ENCODE measurements around the gene RPL39. TPM values are rescaled to one million over a fixed set of nuclear protein-coding genes. Genes with fewer than 3 reads are reported as not detected.
A peak's percentile ranks its signal among the peaks of the same experiment; 100 is the strongest.
"Not testable (repeated sequence)": the region's sequence is repeated elsewhere in the genome, so short reads cannot be mapped to it uniquely, and the experiment has no call there.

The RPL39 gene
- total RNA-seq, 1 donor from 2014 or later, result 1,616 TPM

DNA sequence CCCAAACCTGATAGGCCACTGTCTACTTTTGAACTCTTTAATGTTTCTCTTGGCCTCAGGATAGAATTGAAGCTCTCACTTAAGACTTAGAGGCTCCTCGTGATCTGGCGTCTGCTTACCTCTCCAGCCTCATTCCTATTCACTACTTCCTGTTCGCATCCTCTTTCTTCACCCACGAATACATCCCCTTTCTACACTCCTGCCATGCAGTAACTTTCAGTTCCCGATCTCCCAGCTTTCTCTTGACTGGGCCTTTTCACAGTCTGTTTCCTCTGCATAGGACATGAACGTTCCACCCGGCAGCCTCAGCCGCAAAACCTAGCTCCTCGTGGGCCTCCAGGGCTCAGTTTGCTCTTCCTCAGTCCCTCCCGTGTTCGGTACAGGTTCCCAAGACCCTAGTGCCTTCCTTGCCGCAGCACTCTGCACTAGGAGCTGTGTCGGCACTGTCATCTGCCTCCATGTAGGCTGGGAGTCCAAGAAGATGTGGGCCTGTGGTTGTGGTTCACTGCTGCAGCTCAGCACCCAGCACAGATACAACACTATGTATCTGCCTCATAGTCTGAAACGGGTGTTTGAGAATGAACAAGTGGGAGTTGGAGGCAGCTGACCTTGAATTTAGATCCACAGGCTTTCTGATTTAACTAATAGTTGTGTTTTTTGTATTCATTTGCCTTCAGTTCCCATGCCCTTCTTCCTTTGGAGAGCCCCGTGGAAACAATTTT lies 15.8 kb downstream of the RPL39 start:
- no peak for DNase-seq (ENCODE audit: extremely low spot score, unreplicated experiment)
- TF ChIP-seq, protein P1, sequence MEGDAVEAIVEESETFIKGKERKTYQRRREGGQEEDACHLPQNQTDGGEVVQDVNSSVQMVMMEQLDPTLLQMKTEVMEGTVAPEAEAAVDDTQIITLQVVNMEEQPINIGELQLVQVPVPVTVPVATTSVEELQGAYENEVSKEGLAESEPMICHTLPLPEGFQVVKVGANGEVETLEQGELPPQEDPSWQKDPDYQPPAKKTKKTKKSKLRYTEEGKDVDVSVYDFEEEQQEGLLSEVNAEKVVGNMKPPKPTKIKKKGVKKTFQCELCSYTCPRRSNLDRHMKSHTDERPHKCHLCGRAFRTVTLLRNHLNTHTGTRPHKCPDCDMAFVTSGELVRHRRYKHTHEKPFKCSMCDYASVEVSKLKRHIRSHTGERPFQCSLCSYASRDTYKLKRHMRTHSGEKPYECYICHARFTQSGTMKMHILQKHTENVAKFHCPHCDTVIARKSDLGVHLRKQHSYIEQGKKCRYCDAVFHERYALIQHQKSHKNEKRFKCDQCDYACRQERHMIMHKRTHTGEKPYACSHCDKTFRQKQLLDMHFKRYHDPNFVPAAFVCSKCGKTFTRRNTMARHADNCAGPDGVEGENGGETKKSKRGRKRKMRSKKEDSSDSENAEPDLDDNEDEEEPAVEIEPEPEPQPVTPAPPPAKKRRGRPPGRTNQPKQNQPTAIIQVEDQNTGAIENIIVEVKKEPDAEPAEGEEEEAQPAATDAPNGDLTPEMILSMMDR (IDR thresholded peaks at IDR 0.05), result no peak
- Mint-ChIP-seq H3K4me1 (ENCODE audit: unreplicated experiment) (no peaks in the 10 kb centered on the region), H3K36me3 (ENCODE audit: unreplicated experiment) (no peaks in the 10 kb centered on the region), H3K9me3 (ENCODE audit: unreplicated experiment) (no peaks in the 10 kb centered on the region), H3K27ac (ENCODE audit: unreplicated experiment) (no peak overlapping the region), H3K4me3 (ENCODE audit: unreplicated experiment) (no peak overlapping the region), H3K27me3 (ENCODE audit: unreplicated experiment) (no peaks in the 10 kb centered on the region)

DNA sequence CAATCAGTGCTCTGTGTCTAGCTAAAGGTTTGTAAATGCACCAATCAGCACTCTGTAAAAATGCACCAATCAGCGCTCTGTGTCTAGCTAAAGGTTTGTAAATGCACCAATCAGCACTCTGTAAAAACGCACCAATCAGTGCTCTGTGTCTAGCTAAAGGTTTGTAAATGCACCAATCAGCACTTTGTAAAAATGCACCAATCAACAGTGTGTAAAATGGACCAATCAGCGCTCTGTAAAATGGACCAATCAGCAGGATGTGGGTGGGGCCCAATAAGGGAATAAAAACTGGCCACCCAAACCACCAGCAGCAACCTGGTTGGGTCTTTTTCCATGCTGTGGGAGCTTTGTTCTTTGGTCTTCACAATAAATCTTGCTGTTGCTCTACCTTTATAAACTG lies 22.0 kb downstream of the RPL39 start:
- Mint-ChIP-seq H3K27ac (ENCODE audit: unreplicated experiment) (peak overlapping the region; percentile 88), H3K4me1 (ENCODE audit: unreplicated experiment) (peaks cover 12% of the 10 kb centered on the region)
- not testable (repeated sequence) for H3K9me3 Mint-ChIP-seq (ENCODE audit: unreplicated experiment); H3K4me3 Mint-ChIP-seq (ENCODE audit: unreplicated experiment); DNase-seq (ENCODE audit: extremely low spot score, unreplicated experiment); H3K27me3 Mint-ChIP-seq (ENCODE audit: unreplicated experiment); H3K36me3 Mint-ChIP-seq (ENCODE audit: unreplicated experiment)

DNA sequence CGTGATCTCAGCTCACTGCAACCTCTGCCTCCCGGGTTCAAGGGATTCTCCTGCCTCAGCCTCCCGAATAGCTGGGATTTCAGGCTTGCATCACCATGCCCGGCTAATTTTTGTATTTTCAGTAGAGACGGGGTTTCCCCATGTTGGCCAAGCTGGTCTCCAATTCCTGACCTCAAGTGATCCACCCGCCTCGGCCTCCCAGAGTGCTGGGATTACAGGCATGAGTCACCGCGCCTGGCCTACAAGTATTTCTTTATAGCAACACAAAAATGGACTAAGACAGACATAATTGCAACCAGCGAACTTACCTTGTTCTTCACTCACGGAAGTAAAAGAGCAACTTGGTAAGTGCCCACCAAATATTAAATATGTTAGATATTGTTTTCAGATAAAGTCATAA lies 23.0 kb downstream of the RPL39 start:
- H3K9me3 Mint-ChIP-seq (ENCODE audit: unreplicated experiment), result not testable (repeated sequence)

DNA sequence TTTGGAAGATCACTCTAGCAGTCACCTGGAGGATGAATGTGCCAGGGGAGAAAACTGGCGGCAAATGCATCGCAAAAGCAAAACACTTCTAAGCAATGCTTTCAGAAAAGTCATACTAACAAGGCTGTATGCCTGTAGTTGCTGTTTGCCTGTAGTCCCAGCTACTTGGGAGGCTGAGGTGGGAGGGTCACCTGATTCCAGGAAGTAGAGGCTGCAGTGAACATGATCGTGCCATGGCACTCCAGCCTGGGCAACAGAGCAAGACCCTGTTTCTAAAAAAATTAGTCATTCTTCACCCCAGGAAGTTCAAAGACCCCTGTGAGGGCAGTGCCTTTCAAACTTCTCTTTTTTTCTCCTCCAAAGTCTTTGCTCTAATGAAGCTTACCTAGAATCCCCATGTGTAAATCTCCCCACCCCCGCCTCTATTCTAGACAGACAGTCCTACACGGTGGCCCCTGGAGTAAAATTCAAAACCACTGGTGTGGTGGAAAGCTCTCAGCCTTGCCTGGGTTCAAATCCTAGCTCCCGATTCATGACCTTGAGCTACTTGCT lies 27.5 kb downstream of the RPL39 start:
- no peaks in the 10 kb centered on the region for H3K27me3 Mint-ChIP-seq (ENCODE audit: unreplicated experiment)
- TF ChIP-seq, protein P1 (IDR thresholded peaks at IDR 0.05), result no peak
- peaks cover 40% of the 10 kb centered on the region for H3K4me1 Mint-ChIP-seq (ENCODE audit: unreplicated experiment)
- H3K36me3 Mint-ChIP-seq (ENCODE audit: unreplicated experiment), result no peaks in the 10 kb centered on the region
- no peak overlapping the region for H3K4me3 Mint-ChIP-seq (ENCODE audit: unreplicated experiment)
- H3K27ac Mint-ChIP-seq (ENCODE audit: unreplicated experiment), result peak overlapping the region; percentile 89
- H3K9me3 Mint-ChIP-seq (ENCODE audit: unreplicated experiment), result no peaks in the 10 kb centered on the region
- DNase-seq (ENCODE audit: extremely low spot score, unreplicated experiment), result no peak

More for the DNA sequence above, 23.0 kb downstream of the RPL39 start:
- not testable (repeated sequence) for H3K27me3 Mint-ChIP-seq (ENCODE audit: unreplicated experiment); H3K4me3 Mint-ChIP-seq (ENCODE audit: unreplicated experiment); DNase-seq (ENCODE audit: extremely low spot score, unreplicated experiment); H3K36me3 Mint-ChIP-seq (ENCODE audit: unreplicated experiment)
- peaks cover 21% of the 10 kb centered on the region for H3K4me1 Mint-ChIP-seq (ENCODE audit: unreplicated experiment)
- peak overlapping the region; percentile 88 for H3K27ac Mint-ChIP-seq (ENCODE audit: unreplicated experiment)

DNA sequence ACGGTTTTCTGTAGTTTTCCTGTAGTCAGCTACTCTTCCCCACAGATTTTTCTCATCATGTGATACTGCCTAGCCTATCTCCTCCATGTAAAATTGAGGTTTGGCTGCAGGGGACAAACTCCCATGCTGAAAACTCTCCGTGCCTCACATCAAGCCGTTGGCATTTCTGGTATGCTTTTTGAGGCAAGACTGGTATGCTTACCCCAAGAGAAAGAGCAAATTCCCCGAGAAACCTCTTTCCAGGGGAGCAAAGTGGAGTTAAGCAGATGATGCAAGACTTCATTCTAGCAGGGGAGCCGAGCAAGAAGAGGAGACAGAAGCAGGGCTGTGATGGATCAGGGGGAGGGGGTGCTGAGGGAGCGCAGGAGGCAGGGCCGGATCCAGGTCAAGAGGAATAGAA lies 28.2 kb downstream of the RPL39 start:
- peak overlapping the region; percentile 89 for H3K27ac Mint-ChIP-seq (ENCODE audit: unreplicated experiment)
- no peak for DNase-seq (ENCODE audit: extremely low spot score, unreplicated experiment)
- H3K36me3 Mint-ChIP-seq (ENCODE audit: unreplicated experiment), result no peaks in the 10 kb centered on the region

DNA sequence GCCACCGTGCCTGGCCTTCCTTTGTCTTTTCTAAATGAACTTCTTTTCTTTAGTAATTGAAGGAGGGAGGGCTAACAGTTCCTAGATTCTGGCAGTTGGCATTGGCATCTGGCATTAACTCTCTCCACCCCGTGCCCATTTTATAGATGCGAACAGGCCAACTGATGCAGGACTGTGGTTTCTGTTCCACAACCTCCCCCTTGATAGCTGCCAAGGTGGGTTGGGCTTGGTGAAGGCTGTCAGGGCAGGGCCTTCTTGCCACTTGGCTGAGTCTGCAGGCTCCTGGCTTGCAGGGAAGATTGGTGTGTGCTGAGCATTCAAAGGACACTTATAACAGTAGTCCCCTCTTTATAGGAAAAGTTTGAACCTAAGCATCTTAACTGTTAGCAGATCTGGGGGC lies 28.7 kb downstream of the RPL39 start:
- Mint-ChIP-seq H3K27me3 (ENCODE audit: unreplicated experiment) (no peaks in the 10 kb centered on the region), H3K36me3 (ENCODE audit: unreplicated experiment) (no peaks in the 10 kb centered on the region), H3K9me3 (ENCODE audit: unreplicated experiment) (no peaks in the 10 kb centered on the region), H3K27ac (ENCODE audit: unreplicated experiment) (peak overlapping the region; percentile 89), H3K4me1 (ENCODE audit: unreplicated experiment) (peaks cover 30% of the 10 kb centered on the region), H3K4me3 (ENCODE audit: unreplicated experiment) (peak overlapping the region; percentile 6)
- DNase-seq (ENCODE audit: extremely low spot score, unreplicated experiment), result no peak
- TF ChIP-seq, protein P1 (IDR thresholded peaks at IDR 0.05), result no peak

More for the DNA sequence above, 28.2 kb downstream of the RPL39 start:
- Mint-ChIP-seq H3K27me3 (ENCODE audit: unreplicated experiment) (no peaks in the 10 kb centered on the region), H3K4me1 (ENCODE audit: unreplicated experiment) (peaks cover 33% of the 10 kb centered on the region), H3K4me3 (ENCODE audit: unreplicated experiment) (peak overlapping the region; percentile 16), H3K9me3 (ENCODE audit: unreplicated experiment) (no peaks in the 10 kb centered on the region)
- TF ChIP-seq, protein P1 (IDR thresholded peaks at IDR 0.05), result no peak
